Ovary (tissue), 3 donors: ENCODE data around the gene SP140.

Experiments
- POLR2A ChIP-seq: fragments of 450-650 bp; IDR thresholded peaks from one replicate; pipeline ENCODE4 v1.6.1; 2017; ENCODE audit warnings: antibody characterized with exemption, mild to moderate bottlenecking, moderate library complexity
- TF ChIP-seq, protein P1 (sequence below), 3 donors: fragments of 450-650 bp in 2 of 3; fragments of 200-600 bp in 1 of 3; IDR thresholded peaks; one replicate each; pipeline versions ENCODE4 v1.5.1 to v1.8.0; 2016 to 2022; ENCODE audit warnings: antibody characterized with exemption in 3 of 3, mild to moderate bottlenecking in 1 of 3
- donor health status: DM: no; HTN: no; CAD: no.

GRCh38 chr2:230179907-230180306 is 45.6 kb upstream of the SP140 start:
- TF ChIP-seq POLR2A: no peak
- TF ChIP-seq, protein P1, sequence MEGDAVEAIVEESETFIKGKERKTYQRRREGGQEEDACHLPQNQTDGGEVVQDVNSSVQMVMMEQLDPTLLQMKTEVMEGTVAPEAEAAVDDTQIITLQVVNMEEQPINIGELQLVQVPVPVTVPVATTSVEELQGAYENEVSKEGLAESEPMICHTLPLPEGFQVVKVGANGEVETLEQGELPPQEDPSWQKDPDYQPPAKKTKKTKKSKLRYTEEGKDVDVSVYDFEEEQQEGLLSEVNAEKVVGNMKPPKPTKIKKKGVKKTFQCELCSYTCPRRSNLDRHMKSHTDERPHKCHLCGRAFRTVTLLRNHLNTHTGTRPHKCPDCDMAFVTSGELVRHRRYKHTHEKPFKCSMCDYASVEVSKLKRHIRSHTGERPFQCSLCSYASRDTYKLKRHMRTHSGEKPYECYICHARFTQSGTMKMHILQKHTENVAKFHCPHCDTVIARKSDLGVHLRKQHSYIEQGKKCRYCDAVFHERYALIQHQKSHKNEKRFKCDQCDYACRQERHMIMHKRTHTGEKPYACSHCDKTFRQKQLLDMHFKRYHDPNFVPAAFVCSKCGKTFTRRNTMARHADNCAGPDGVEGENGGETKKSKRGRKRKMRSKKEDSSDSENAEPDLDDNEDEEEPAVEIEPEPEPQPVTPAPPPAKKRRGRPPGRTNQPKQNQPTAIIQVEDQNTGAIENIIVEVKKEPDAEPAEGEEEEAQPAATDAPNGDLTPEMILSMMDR (IDR thresholded peaks at IDR 0.05): no peak
